GM19467 (cell line): Measurements from ENCODE around the gene TP53.

Source experiments
- ATAC-seq: cut with Tn5 transposase; IDR thresholded peaks from one replicate; pipeline ENCODE4 v1.9.1; 2021; ENCODE audit warnings: mild to moderate bottlenecking, moderate library complexity; ENCODE audit not compliant: unreplicated experiment

Gene TP53

GRCh38 chr17:7687072-7687907, at the start of gene TP53:
TP53 (minus strand) TSS chr17:7687490; CDS start chr17:7676594, 10,896 bp downstream.
- ATAC-seq, result no peak

- no peak for ATAC-seq
These were observed 45.8 kb upstream of the TP53 start for GRCh38 chr17:7732981-7733539.

GRCh38 chr17:7729816-7730215, 42.5 kb upstream of the TP53 start:
- ATAC-seq, result no peak

GRCh38 chr17:7727886-7728285, 40.6 kb upstream of the TP53 start:
- ATAC-seq, result no peak

GRCh38 chr17:7721612-7722011, 34.3 kb upstream of the TP53 start:
- no peak for ATAC-seq

GRCh38 chr17:7720125-7720524, 32.8 kb upstream of the TP53 start:
- ATAC-seq, result no peak

- no peak for ATAC-seq
These were observed 32.4 kb upstream of the TP53 start for GRCh38 chr17:7719661-7720060.

- no peak for ATAC-seq
These were observed 30.6 kb upstream of the TP53 start for GRCh38 chr17:7717756-7718350.

- no peak for ATAC-seq
These were observed 29.8 kb upstream of the TP53 start, which contains the start of gene DNAH2 for GRCh38 chr17:7716901-7717755. DNAH2 (plus strand) TSS chr17:7717744; CDS start chr17:7719735, 1,991 bp downstream.

- ATAC-seq, result no peak
These were observed 28.9 kb upstream of the TP53 start for GRCh38 chr17:7715936-7716886.

- no peak for ATAC-seq
These were observed 27.7 kb upstream of the TP53 start for GRCh38 chr17:7714721-7715594.

- no peak for ATAC-seq
These were observed 26.5 kb upstream of the TP53 start for GRCh38 chr17:7713782-7714181.

GRCh38 chr17:7712111-7712771, 25.0 kb upstream of the TP53 start:
- ATAC-seq, result no peak

- no peak for ATAC-seq
These were observed 23.9 kb upstream of the TP53 start for GRCh38 chr17:7711051-7711755.

GRCh38 chr17:7710301-7710700, 23.0 kb upstream of the TP53 start:
- ATAC-seq, result no peak

- ATAC-seq, result no peak
These were observed 21.7 kb upstream of the TP53 start for GRCh38 chr17:7709031-7709430.

GRCh38 chr17:7707858-7708750, 20.8 kb upstream of the TP53 start:
- no peak for ATAC-seq
